ENCODE results near the gene ZDHHC7. TPM values are rescaled to one million over a fixed set of nuclear protein-coding genes. Genes with fewer than 3 reads are reported as not detected.
A peak's percentile ranks its signal among the peaks of the same experiment; 100 is the strongest.

ZDHHC7 gene
- total and polyA plus RNA-seq, 9 of the 15 experiments (the other 6 are each of a cell fraction or from before 2014, with no cell fraction given): 1.7 to 49.7 (median 37.4) TPM

DNA sequence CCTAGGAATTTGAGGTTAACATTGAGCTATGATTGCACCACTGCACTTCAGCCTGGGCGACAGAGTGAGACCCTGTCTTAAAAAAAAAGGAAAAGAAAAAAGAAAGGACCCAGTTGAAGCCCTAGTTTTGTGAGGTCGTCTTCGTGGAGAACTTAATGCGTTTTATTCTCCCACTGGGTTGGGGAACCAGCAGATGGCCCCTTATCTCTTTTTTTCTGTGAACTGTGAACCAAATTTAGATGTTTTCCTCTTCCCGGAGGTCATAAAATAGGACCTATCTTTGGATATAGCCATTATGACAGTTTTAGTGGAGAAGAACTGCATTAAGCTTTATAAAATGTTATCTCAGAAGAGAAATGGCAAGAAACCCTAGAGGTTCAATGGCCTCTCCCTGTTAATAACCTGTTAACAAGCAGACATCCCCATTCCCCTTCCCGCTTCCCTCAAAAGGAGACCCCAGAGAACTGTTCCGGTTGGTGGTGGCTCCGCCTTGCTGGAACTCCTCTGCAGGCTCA lies 39.8 kb upstream of the ZDHHC7 start (continued):
- TF ChIP-seq SNRNP70 (optimal IDR thresholded peaks at IDR 0.05; ENCODE audit: low read depth, low read length) (no peak), ZKSCAN3 (CRISPR knock-in tag; IDR thresholded peaks at IDR 0.05) (no peak), SRSF1 (IDR thresholded peaks at IDR 0.05; ENCODE audit: low read depth, low read length) (no peak), CEBPG (CRISPR knock-in tag; IDR thresholded peaks at IDR 0.05) (peak; percentile 86; the same call in 1 of the 2 replicates), CEBPG (tag; conservative IDR thresholded peaks at IDR 0.05 in 1 of 2, IDR thresholded peaks at IDR 0.05 in 1 of 2) (peak in 1 of 2 experiments; percentile 60; a peak in 1 of 4 replicates), EZH2 (IDR thresholded peaks at IDR 0.05; ENCODE audit: borderline replicate concordance, low read depth, low read length) (no peak), ELF2 (CRISPR knock-in tag; IDR thresholded peaks at IDR 0.05) (no peak), PHTF2 (CRISPR knock-in tag; IDR thresholded peaks at IDR 0.05) (no peak), ZNF239 (CRISPR knock-in tag; IDR thresholded peaks at IDR 0.05) (no peak), ZNF232 (CRISPR knock-in tag; IDR thresholded peaks at IDR 0.05) (no peak), ZNF165 (CRISPR knock-in tag; IDR thresholded peaks at IDR 0.05; ENCODE audit: borderline replicate concordance) (no peak), ZNF143 (CRISPR knock-in tag; IDR thresholded peaks at IDR 0.05) (no peak), EP400 (IDR thresholded peaks at IDR 0.05) (no peak)
- TF ChIP-seq, protein P1, sequence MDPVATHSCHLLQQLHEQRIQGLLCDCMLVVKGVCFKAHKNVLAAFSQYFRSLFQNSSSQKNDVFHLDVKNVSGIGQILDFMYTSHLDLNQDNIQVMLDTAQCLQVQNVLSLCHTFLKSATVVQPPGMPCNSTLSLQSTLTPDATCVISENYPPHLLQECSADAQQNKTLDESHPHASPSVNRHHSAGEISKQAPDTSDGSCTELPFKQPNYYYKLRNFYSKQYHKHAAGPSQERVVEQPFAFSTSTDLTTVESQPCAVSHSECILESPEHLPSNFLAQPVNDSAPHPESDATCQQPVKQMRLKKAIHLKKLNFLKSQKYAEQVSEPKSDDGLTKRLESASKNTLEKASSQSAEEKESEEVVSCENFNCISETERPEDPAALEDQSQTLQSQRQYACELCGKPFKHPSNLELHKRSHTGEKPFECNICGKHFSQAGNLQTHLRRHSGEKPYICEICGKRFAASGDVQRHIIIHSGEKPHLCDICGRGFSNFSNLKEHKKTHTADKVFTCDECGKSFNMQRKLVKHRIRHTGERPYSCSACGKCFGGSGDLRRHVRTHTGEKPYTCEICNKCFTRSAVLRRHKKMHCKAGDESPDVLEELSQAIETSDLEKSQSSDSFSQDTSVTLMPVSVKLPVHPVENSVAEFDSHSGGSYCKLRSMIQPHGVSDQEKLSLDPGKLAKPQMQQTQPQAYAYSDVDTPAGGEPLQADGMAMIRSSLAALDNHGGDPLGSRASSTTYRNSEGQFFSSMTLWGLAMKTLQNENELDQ (CRISPR knock-in tag; IDR thresholded peaks at IDR 0.05; ENCODE audit: borderline replicate concordance): no peak
- TF ChIP-seq, protein P2, sequence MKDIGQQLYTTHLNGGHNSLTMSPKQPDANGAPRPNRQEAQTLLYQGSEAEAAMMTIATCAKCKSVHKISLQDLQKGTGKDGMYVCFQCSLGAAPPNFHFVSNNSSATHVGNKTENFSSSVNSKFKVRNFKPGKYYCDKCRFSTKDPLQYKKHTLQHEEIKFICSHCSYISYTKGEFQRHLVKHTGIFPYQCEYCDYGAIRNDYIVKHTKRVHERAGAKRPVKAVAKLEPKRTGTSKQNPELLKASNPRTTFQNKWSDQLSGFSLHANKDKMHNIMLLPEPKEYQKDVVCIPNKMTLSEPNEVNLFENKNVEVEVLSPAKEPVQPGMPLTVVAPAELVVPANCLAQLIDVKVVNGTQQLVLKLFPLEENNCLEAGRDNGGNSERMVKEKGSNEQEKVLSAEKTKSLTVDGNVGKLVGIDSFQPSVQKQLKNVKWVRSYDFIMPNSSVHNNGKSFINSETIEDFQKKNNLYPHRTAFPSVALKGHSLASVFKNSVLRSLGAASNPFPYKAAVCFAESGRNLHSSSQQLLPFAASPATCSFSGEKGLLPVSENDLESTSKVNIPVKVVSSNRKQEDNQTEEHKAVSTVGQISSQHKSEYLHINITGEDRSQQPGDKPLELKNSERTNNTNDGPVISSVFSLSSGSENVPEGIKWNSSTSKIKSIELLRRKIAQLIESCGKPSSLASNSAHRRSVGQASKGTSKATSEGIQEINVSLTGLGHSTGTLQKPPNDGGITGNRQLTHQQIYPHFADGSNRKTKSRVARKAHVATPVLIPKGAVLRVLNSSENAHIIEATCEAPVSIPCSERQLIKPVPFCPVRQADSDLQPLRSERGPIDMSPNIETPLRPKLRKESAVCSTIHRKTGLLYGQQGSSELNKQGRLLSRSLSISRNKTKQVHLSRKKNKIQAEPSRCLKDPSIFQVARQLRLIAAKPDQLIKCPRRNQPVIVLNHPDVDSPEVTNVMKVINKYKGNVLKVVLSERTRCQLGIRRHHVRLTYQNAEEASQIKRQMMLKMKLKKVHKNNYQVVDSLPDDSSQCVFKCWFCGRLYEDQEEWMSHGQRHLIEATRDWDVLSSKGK (CRISPR knock-in tag; IDR thresholded peaks at IDR 0.05): no peak
- TF ChIP-seq, protein P3, sequence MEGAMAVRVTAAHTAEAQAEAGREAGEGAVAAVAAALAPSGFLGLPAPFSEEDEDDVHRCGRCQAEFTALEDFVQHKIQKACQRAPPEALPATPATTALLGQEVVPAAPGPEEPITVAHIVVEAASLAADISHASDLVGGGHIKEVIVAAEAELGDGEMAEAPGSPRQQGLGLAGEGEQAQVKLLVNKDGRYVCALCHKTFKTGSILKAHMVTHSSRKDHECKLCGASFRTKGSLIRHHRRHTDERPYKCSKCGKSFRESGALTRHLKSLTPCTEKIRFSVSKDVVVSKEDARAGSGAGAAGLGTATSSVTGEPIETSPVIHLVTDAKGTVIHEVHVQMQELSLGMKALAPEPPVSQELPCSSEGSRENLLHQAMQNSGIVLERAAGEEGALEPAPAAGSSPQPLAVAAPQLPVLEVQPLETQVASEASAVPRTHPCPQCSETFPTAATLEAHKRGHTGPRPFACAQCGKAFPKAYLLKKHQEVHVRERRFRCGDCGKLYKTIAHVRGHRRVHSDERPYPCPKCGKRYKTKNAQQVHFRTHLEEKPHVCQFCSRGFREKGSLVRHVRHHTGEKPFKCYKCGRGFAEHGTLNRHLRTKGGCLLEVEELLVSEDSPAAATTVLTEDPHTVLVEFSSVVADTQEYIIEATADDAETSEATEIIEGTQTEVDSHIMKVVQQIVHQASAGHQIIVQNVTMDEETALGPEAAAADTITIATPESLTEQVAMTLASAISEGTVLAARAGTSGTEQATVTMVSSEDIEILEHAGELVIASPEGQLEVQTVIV (CRISPR knock-in tag; IDR thresholded peaks at IDR 0.05; ENCODE audit: borderline replicate concordance): no peak
- TF ChIP-seq, protein P4, sequence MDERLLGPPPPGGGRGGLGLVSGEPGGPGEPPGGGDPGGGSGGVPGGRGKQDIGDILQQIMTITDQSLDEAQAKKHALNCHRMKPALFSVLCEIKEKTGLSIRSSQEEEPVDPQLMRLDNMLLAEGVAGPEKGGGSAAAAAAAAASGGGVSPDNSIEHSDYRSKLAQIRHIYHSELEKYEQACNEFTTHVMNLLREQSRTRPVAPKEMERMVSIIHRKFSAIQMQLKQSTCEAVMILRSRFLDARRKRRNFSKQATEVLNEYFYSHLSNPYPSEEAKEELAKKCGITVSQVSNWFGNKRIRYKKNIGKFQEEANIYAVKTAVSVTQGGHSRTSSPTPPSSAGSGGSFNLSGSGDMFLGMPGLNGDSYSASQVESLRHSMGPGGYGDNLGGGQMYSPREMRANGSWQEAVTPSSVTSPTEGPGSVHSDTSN (CRISPR knock-in tag; IDR thresholded peaks at IDR 0.05; ENCODE audit: low read depth): no peak
- TF ChIP-seq, protein P4 (tag; conservative IDR thresholded peaks at IDR 0.05; ENCODE audit: low read depth): peak; percentile 82

All from K562 (cell line).